Keratinocyte (primary cell): ENCODE measurements around the gene PAX5. TPM values are rescaled to one million over a fixed set of nuclear protein-coding genes. Genes with fewer than 3 reads are reported as not detected.
A peak's percentile ranks its signal among the peaks of the same experiment; 100 is the strongest.

Source experiments
- DNase-seq: peaks from one replicate; pipeline ENCODE4 v3.0.0-alpha.2; 2011; ENCODE audit warnings: low read depth, missing footprints, low spot score
- FAIRE-seq: peaks from 2 replicates; lab custom pipeline; 2011; peaks lifted over from hg19 to GRCh38; lab: Jason Lieb, UNC
- H2AFZ ChIP-seq: 2 replicates; pipeline ENCODE4 v1.6.0; 2012; ENCODE audit warnings: low read length, control low read depth, inconsistent platforms; ENCODE audit not compliant: control insufficient read depth
- H3K27ac ChIP-seq: 2 replicates; pipeline ENCODE4 v1.5.1; 2011; ENCODE audit warnings: low read length; ENCODE audit not compliant: control insufficient read depth, insufficient read depth
- H3K27me3 ChIP-seq: 3 replicates; pipeline ENCODE4 v1.6.0; 2011; ENCODE audit warnings: low read length; ENCODE audit not compliant: control insufficient read depth, insufficient read depth; ENCODE audit errors: extremely low read depth
- H3K36me3 ChIP-seq, 2 experiments: 2 replicates in 1 of 2; 3 replicates in 1 of 2; pipeline ENCODE4 v1.5.1; 2011; ENCODE audit warnings: low read length in 2 of 2, mild to moderate bottlenecking in 1 of 2; ENCODE audit not compliant: control insufficient read depth in 2 of 2, insufficient read depth in 2 of 2; ENCODE audit errors: extremely low read depth in 1 of 2
- H3K4me1 ChIP-seq: 3 replicates; pipeline ENCODE4 v1.5.1; 2011; ENCODE audit warnings: low read length; ENCODE audit not compliant: control insufficient read depth, insufficient read depth; ENCODE audit errors: extremely low read depth
- H3K4me2 ChIP-seq: 3 replicates; pipeline ENCODE4 v1.6.0; 2011; ENCODE audit warnings: low read depth, low read length; ENCODE audit not compliant: control insufficient read depth, insufficient read depth; ENCODE audit errors: extremely low read depth
- H3K4me3 ChIP-seq, 3 experiments: fragments of 200-600 bp in 1 of 3; sonication (generic) in 1 of 3; 2 replicates in 2 of 3; 3 replicates in 1 of 3; pipeline ENCODE4 v1.5.1; 2011 to 2016; ENCODE audit warnings: low read length in 3 of 3, mild to moderate bottlenecking in 3 of 3, control low read depth in 2 of 3, inconsistent platforms in 1 of 3, low read depth in 1 of 3, mixed read lengths in 1 of 3, mixed run types in 1 of 3, moderate library complexity in 1 of 3; ENCODE audit not compliant: control insufficient read depth in 2 of 3, insufficient read depth in 2 of 3; ENCODE audit errors: extremely low read depth in 1 of 3
- H3K79me2 ChIP-seq: 2 replicates; pipeline ENCODE4 v1.6.0; 2012; ENCODE audit warnings: low read length; ENCODE audit not compliant: control insufficient read depth, insufficient read depth
- H3K9ac ChIP-seq: 3 replicates; pipeline ENCODE4 v1.6.0; 2011; ENCODE audit warnings: low read length; ENCODE audit not compliant: control insufficient read depth, insufficient read depth; ENCODE audit errors: extremely low read depth
- H3K9me1 ChIP-seq: 3 replicates; pipeline ENCODE4 v1.6.0; 2011; ENCODE audit warnings: low read length; ENCODE audit not compliant: control insufficient read depth, insufficient read depth; ENCODE audit errors: extremely low read depth
- H3K9me3 ChIP-seq: 2 replicates; pipeline ENCODE4 v1.5.1; 2012; ENCODE audit warnings: low read depth, low read length; ENCODE audit not compliant: control insufficient read depth
- H4K20me1 ChIP-seq: 3 replicates; pipeline ENCODE4 v1.6.0; 2011; ENCODE audit warnings: low read length; ENCODE audit not compliant: control insufficient read depth, insufficient read depth; ENCODE audit errors: extremely low read depth
- CTCF ChIP-seq, 3 experiments: IDR thresholded peaks in 1 of 3; conservative IDR thresholded peaks in 1 of 3; optimal IDR thresholded peaks in 1 of 3; 2 replicates in 2 of 3; 3 replicates in 1 of 3; pipeline versions ENCODE3 to v1.5.1; 2011; ENCODE audit warnings: low read length in 3 of 3, mild to moderate bottlenecking in 3 of 3, moderate library complexity in 2 of 3, control low read depth in 1 of 3, inconsistent platforms in 1 of 3; ENCODE audit not compliant: insufficient read depth in 2 of 3; ENCODE audit errors: extremely low read depth in 1 of 3
- EZH2 ChIP-seq: IDR thresholded peaks from one replicate; pipeline ENCODE4 v1.6.1; 2012; ENCODE audit warnings: inconsistent platforms, mild to moderate bottlenecking, low read length, moderate library complexity
- dilution Hi-C: fragments of 300-500 bp; cut with MboI; formaldehyde crosslinking; loops from one replicate; pipeline ENCODE4 v1.7.0; 2020; ENCODE audit warnings: low sequenced_read_pairs; ENCODE audit not compliant: extremely low pct_ligation_motif_present
- polyA plus RNA-seq, 5 experiments: library from polyadenylated mRNA; depleted of rRNA in 3 of 5; stranded (reverse) in 3 of 5; stranded (forward) in 1 of 5; unstranded in 1 of 5; fragments of >200 nt; gene quantifications; 1 replicate in 1 of 5; 2 replicates in 3 of 5; 3 replicates in 1 of 5; pipeline versions ENCODE4 v1.2.1 to v1.2.3, GENCODE V29; 2011 to 2012; ENCODE audit warnings: missing spikeins in 2 of 5, low read depth in 1 of 5, low replicate concordance in 1 of 5

The PAX5 gene
- polyA plus RNA-seq, 1 donor (not counting 4 experiments of a cell fraction or from before 2014, with no cell fraction given), result not detected

- FAIRE-seq (no peak), DNase-seq (no peak)
- Histone ChIP-seq H2AFZ (no peak overlapping the region), H3K4me2 (no peak overlapping the region), H3K27ac (no peak overlapping the region), H3K9me1 (no peaks in the 10 kb centered on the region), H3K4me3 (no peak overlapping the region), H3K4me1 (peaks cover 10% of the 10 kb centered on the region), H3K9ac (no peak overlapping the region), H3K9me3 (no peaks in the 10 kb centered on the region), H3K27me3 (no peaks in the 10 kb centered on the region), H4K20me1 (no peaks in the 10 kb centered on the region), H3K36me3 (no peaks in the 10 kb centered on the region), H3K79me2 (no peaks in the 10 kb centered on the region)
- dilution Hi-C loops, result no loop called here
- TF ChIP-seq CTCF (optimal IDR thresholded peaks at IDR 0.05 in 1 of 3, IDR thresholded peaks at IDR 0.05 in 1 of 3, conservative IDR thresholded peaks at IDR 0.05 in 1 of 3; ENCODE audit: extremely low read depth in 1 of 3, insufficient read depth in 2 of 3, low read length in 3 of 3), result no peak
- TF ChIP-seq EZH2, result no peak
These were observed 93.2 kb downstream of the PAX5 start for GRCh38 chr9:36940881-36941280.

GRCh38 chr9:36940500-36940853 is 93.6 kb downstream of the PAX5 start:
- no peak for DNase-seq
- no peaks in the 10 kb centered on the region for H4K20me1 ChIP-seq
- H3K9me1 ChIP-seq, result no peaks in the 10 kb centered on the region
- no peaks in the 10 kb centered on the region for H3K36me3 ChIP-seq
- peaks cover 11% of the 10 kb centered on the region for H3K4me1 ChIP-seq
- H3K4me3 ChIP-seq, result no peak overlapping the region
- H3K4me2 ChIP-seq, result no peak overlapping the region
- no peaks in the 10 kb centered on the region for H3K27me3 ChIP-seq
- no peak for FAIRE-seq
- H3K27ac ChIP-seq, result no peak overlapping the region
- dilution Hi-C loops, result no loop called here
- no peaks in the 10 kb centered on the region for H3K9me3 ChIP-seq
- H3K9ac ChIP-seq, result no peak overlapping the region
- peak in 1 of 3 experiments; percentile 6 for TF ChIP-seq CTCF (optimal IDR thresholded peaks at IDR 0.05 in 1 of 3, IDR thresholded peaks at IDR 0.05 in 1 of 3, conservative IDR thresholded peaks at IDR 0.05 in 1 of 3; ENCODE audit: extremely low read depth in 1 of 3, insufficient read depth in 2 of 3, low read length in 3 of 3)
- TF ChIP-seq EZH2, result no peak
- no peak overlapping the region for H2AFZ ChIP-seq
- H3K79me2 ChIP-seq, result no peaks in the 10 kb centered on the region
